Panc1 (cell line): Measurements from ENCODE around the gene MPRIP. TPM values are rescaled to one million over a fixed set of nuclear protein-coding genes. Genes with fewer than 3 reads are reported as not detected.
A peak's percentile ranks its signal among the peaks of the same experiment; 100 is the strongest.

Source experiments
- ATAC-seq: fragments of 200-7000 bp; cut with Tn5 transposase; 2 replicates; pipeline ENCODE4 v1.9.1; 2020; ENCODE audit warnings: mild to moderate bottlenecking, moderate library complexity
- BruUV-seq: library from RNA; stranded (reverse); fragments of 400-500 nt; replicated peaks from 2 replicates; lab custom pipeline; 2021; lab: Mats Ljungman, UMichigan
- CTCF ChIA-PET: fragments of 300-600 bp; sonication (Branson Sonifier 250); formaldehyde crosslinking; loops from one replicate; lab custom pipeline; 2022; ENCODE audit warnings: antibody characterized with exemption; lab: Charles Lee
- POLR2A ChIA-PET: fragments of 300-600 bp; sonication (Branson Sonifier 250); formaldehyde crosslinking; loops from one replicate; lab custom pipeline; 2022; ENCODE audit warnings: antibody characterized with exemption; lab: Charles Lee
- DNase-seq: peaks from one replicate; pipeline ENCODE4 v3.0.0-alpha.2; 2010; ENCODE audit warnings: low read depth, low spot score
- H3K27ac ChIP-seq: 2 replicates; pipeline ENCODE4 v1.5.1; 2011; ENCODE audit warnings: mild to moderate bottlenecking, low read length, inconsistent platforms
- H3K27me3 ChIP-seq: fragments of 200-500 bp; sonication (Bioruptor generic); 2 replicates; pipeline ENCODE4 v1.6.0; 2014; ENCODE audit warnings: low read length, inconsistent platforms; ENCODE audit not compliant: control insufficient read depth, insufficient read depth
- H3K36me3 ChIP-seq: fragments of 200-500 bp; sonication (Bioruptor generic); 2 replicates; pipeline ENCODE4 v1.5.1; 2014; ENCODE audit warnings: inconsistent platforms, mild to moderate bottlenecking, low read length, moderate library complexity; ENCODE audit not compliant: control insufficient read depth, insufficient read depth
- H3K4me1 ChIP-seq: 2 replicates; pipeline ENCODE4 v1.5.1; 2011; ENCODE audit warnings: inconsistent platforms, mild to moderate bottlenecking, low read length, moderate library complexity; ENCODE audit not compliant: control insufficient read depth, insufficient read depth
- H3K4me3 ChIP-seq, 2 experiments: 2 replicates each; pipeline ENCODE4 v1.5.1; 2011 to 2012; ENCODE audit warnings: low read depth in 2 of 2, low read length in 2 of 2, mild to moderate bottlenecking in 2 of 2, inconsistent platforms in 1 of 2, moderate library complexity in 1 of 2
- H3K9me3 ChIP-seq: fragments of 200-500 bp; sonication (Bioruptor generic); 2 replicates; pipeline ENCODE4 v1.5.1; 2014; ENCODE audit warnings: low read depth, mild to moderate bottlenecking, inconsistent platforms, low read length, moderate library complexity; ENCODE audit not compliant: control insufficient read depth, insufficient read depth
- POLR2AphosphoS5 ChIP-seq: IDR thresholded peaks from 2 replicates; pipeline ENCODE4 v1.6.1; 2012; ENCODE audit warnings: mild to moderate bottlenecking, low read depth, low read length, moderate library complexity
- SIN3A ChIP-seq: IDR thresholded peaks from 2 replicates; pipeline ENCODE4 v1.6.1; 2012; ENCODE audit warnings: low read depth, mild to moderate bottlenecking, low read length, moderate library complexity, borderline replicate concordance; ENCODE audit not compliant: insufficient read depth
- TCF7L2 ChIP-seq: IDR thresholded peaks from 2 replicates; pipeline ENCODE4 v1.6.1; 2011; ENCODE audit warnings: mild to moderate bottlenecking, low read depth, low read length, inconsistent platforms
- in situ Hi-C: cut with HindIII; loops from 2 replicates; pipeline ENCODE4 v1.10.0; 2016; ENCODE audit warnings: low sequenced_read_pairs, low pct_unique_long_range_greater_than_20kb
- intact Hi-C: fragments of 100-400 bp; cut with micrococcal nuclease; formaldehyde crosslinking; loops from one replicate; pipeline ENCODE4 v1.10.0; 2022; ENCODE audit not compliant: unreplicated experiment
- total RNA-seq: library from RNA; stranded (reverse); gene quantifications from one replicate; pipeline ENCODE4 v1.2.1, GENCODE V29; 2021; ENCODE audit not compliant: unreplicated experiment
- TF ChIP-seq, protein P1 (sequence below): fragments of 450-650 bp; IDR thresholded peaks from 2 replicates; pipeline ENCODE4 v1.5.1; 2017; ENCODE audit warnings: mild to moderate bottlenecking
- TF ChIP-seq, protein P2 (sequence below), 2 experiments: IDR thresholded peaks; 2 replicates each; pipeline ENCODE4 v1.6.1; 2011 to 2012; ENCODE audit warnings: low read depth in 2 of 2, control low read depth in 1 of 2, low read length in 1 of 2, mild to moderate bottlenecking in 1 of 2, moderate library complexity in 1 of 2; ENCODE audit not compliant: insufficient read depth in 1 of 2

MPRIP gene
- total RNA-seq, 1 experiment from 2014 or later: 155 TPM

DNA sequence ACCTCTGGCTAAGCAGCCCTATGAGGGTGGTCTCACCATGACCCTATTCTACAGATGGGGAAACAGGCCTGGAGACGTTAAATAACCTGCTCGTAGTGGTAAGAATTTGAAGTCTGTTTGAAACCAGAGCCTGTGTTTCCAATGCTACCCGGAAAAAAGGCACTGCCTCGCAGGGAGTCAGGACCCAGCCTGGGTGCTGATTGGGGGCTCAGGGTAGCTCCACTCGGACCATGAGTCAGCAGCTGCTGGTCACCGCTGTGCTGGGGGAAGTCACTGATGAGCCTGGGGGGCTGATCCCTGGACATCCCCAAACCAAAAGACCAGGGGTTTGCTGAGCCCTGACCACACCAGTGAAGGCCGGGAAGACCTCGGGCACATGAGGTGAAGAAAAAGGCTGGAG is 173.3 kb downstream of the MPRIP start:
- Histone ChIP-seq H3K27ac (no peak overlapping the region), H3K36me3 (peaks cover 11% of the 10 kb centered on the region), H3K27me3 (no peaks in the 10 kb centered on the region), H3K4me1 (no peaks in the 10 kb centered on the region), H3K4me3 (no peak overlapping the region), H3K9me3 (no peaks in the 10 kb centered on the region)
- no TSS peak for BruUV-seq
- no peak for DNase-seq
- in situ Hi-C loops (no loop called here), intact Hi-C loops (no loop called here)
- no peak for ATAC-seq
- CTCF ChIA-PET: no interaction called here
- TF ChIP-seq, protein P1, sequence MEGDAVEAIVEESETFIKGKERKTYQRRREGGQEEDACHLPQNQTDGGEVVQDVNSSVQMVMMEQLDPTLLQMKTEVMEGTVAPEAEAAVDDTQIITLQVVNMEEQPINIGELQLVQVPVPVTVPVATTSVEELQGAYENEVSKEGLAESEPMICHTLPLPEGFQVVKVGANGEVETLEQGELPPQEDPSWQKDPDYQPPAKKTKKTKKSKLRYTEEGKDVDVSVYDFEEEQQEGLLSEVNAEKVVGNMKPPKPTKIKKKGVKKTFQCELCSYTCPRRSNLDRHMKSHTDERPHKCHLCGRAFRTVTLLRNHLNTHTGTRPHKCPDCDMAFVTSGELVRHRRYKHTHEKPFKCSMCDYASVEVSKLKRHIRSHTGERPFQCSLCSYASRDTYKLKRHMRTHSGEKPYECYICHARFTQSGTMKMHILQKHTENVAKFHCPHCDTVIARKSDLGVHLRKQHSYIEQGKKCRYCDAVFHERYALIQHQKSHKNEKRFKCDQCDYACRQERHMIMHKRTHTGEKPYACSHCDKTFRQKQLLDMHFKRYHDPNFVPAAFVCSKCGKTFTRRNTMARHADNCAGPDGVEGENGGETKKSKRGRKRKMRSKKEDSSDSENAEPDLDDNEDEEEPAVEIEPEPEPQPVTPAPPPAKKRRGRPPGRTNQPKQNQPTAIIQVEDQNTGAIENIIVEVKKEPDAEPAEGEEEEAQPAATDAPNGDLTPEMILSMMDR: no peak
- no peak for TF ChIP-seq SIN3A
- no peak for TF ChIP-seq POLR2AphosphoS5
- no peak for TF ChIP-seq TCF7L2
- TF ChIP-seq, protein P2, sequence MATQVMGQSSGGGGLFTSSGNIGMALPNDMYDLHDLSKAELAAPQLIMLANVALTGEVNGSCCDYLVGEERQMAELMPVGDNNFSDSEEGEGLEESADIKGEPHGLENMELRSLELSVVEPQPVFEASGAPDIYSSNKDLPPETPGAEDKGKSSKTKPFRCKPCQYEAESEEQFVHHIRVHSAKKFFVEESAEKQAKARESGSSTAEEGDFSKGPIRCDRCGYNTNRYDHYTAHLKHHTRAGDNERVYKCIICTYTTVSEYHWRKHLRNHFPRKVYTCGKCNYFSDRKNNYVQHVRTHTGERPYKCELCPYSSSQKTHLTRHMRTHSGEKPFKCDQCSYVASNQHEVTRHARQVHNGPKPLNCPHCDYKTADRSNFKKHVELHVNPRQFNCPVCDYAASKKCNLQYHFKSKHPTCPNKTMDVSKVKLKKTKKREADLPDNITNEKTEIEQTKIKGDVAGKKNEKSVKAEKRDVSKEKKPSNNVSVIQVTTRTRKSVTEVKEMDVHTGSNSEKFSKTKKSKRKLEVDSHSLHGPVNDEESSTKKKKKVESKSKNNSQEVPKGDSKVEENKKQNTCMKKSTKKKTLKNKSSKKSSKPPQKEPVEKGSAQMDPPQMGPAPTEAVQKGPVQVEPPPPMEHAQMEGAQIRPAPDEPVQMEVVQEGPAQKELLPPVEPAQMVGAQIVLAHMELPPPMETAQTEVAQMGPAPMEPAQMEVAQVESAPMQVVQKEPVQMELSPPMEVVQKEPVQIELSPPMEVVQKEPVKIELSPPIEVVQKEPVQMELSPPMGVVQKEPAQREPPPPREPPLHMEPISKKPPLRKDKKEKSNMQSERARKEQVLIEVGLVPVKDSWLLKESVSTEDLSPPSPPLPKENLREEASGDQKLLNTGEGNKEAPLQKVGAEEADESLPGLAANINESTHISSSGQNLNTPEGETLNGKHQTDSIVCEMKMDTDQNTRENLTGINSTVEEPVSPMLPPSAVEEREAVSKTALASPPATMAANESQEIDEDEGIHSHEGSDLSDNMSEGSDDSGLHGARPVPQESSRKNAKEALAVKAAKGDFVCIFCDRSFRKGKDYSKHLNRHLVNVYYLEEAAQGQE (IDR thresholded peaks at IDR 0.05; ENCODE audit: insufficient read depth in 1 of 2, low read depth in 2 of 2, low read length in 1 of 2): no peak
- POLR2A ChIA-PET: no interaction called here

DNA sequence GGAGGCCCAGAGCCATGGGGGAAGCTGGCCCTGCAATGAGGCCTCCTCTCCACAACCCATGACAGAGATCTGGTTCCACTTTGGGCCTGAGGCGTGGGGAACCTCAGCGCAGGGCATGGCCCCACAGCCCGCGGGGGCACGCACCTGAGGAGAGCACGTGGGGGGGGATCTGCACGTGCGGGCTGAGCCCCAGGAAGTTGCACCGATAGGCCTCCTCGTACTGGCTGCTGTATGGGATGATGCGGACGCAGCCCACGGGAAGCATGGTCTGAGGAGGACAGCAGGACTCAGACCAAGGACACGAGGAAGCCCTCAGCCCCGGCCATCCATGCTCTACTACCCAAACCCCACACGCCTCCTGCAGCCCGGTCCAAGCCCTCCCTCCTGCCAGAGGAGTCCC is 174.0 kb downstream of the MPRIP start:
- in situ Hi-C loops (no loop called here), intact Hi-C loops (no loop called here)
- H3K9me3 ChIP-seq: no peaks in the 10 kb centered on the region
- ChIA-PET CTCF (no interaction called here), POLR2A (no interaction called here)
- peaks cover 11% of the 10 kb centered on the region for H3K36me3 ChIP-seq
- H3K4me3 ChIP-seq: no peak overlapping the region
- ATAC-seq (peak; percentile 46; the same call in 1 of the 2 replicates), DNase-seq (no peak)
- H3K4me1 ChIP-seq: no peaks in the 10 kb centered on the region
- no peaks in the 10 kb centered on the region for H3K27me3 ChIP-seq
- BruUV-seq: no TSS peak
- TF ChIP-seq POLR2AphosphoS5: no peak
- TF ChIP-seq, protein P1: no peak
- TF ChIP-seq, protein P2 (IDR thresholded peaks at IDR 0.05; ENCODE audit: insufficient read depth in 1 of 2, low read depth in 2 of 2, low read length in 1 of 2): no peak
- no peak for TF ChIP-seq TCF7L2
- no peak for TF ChIP-seq SIN3A
- no peak overlapping the region for H3K27ac ChIP-seq
